Gastroesophageal sphincter (tissue), 3 donors: Measurements from ENCODE around the gene COQ10A.

Experiments used
- EP300 ChIP-seq: sonication (generic); formaldehyde crosslinking; IDR thresholded peaks from one replicate; pipeline ENCODE4 v1.6.1; 2017; ENCODE audit warnings: antibody characterized with exemption, mild to moderate bottlenecking
- POLR2A ChIP-seq, 2 donors: fragments of 450-650 bp; IDR thresholded peaks; one replicate each; pipeline ENCODE4 v1.6.1; 2017; ENCODE audit warnings: antibody characterized with exemption in 2 of 2, mild to moderate bottlenecking in 2 of 2, moderate library complexity in 1 of 2
- POLR2AphosphoS5 ChIP-seq: sonication (generic); formaldehyde crosslinking; IDR thresholded peaks from one replicate; pipeline ENCODE4 v1.6.1; 2017; ENCODE audit warnings: antibody characterized with exemption
- TF ChIP-seq, protein P1 (sequence below), 4 experiments: fragments of 200-600 bp in 2 of 4; fragments of 450-650 bp in 2 of 4; sonication (generic) in 1 of 4; IDR thresholded peaks; one replicate each; pipeline ENCODE4 v1.5.1; 2017 to 2019; ENCODE audit warnings: antibody characterized with exemption in 4 of 4, mild to moderate bottlenecking in 2 of 4, moderate library complexity in 2 of 4

DNA sequence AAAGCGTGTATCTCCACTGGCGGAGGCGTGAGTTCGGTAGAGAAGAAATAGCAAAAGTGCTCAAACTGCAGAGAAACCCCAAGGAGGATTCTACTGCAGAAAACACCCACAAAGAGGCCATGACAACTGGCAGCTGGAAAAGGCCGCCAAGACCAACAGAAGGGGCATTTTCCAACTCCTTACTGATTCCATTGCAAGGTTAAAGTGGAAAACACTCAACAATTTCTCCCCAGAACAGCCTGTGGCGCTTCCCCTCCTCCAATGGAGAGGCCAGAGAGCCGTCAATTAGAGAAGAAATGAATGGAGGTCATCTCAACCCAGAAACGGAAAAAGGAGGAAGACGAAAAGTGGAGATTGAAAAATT lies 7.9 kb upstream of the COQ10A start:
- TF ChIP-seq, protein P1, sequence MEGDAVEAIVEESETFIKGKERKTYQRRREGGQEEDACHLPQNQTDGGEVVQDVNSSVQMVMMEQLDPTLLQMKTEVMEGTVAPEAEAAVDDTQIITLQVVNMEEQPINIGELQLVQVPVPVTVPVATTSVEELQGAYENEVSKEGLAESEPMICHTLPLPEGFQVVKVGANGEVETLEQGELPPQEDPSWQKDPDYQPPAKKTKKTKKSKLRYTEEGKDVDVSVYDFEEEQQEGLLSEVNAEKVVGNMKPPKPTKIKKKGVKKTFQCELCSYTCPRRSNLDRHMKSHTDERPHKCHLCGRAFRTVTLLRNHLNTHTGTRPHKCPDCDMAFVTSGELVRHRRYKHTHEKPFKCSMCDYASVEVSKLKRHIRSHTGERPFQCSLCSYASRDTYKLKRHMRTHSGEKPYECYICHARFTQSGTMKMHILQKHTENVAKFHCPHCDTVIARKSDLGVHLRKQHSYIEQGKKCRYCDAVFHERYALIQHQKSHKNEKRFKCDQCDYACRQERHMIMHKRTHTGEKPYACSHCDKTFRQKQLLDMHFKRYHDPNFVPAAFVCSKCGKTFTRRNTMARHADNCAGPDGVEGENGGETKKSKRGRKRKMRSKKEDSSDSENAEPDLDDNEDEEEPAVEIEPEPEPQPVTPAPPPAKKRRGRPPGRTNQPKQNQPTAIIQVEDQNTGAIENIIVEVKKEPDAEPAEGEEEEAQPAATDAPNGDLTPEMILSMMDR (IDR thresholded peaks at IDR 0.05): no peak
- TF ChIP-seq POLR2A (IDR thresholded peaks at IDR 0.05): no peak
- TF ChIP-seq POLR2AphosphoS5: no peak
- no peak for TF ChIP-seq EP300
